GM23248 (cell line): ENCODE data around the gene CDH16.

Experiments used
- EZH2 ChIP-seq: fragments of 200-600 bp; sonication (generic); IDR thresholded peaks from 2 replicates; pipeline ENCODE4 v1.6.1; 2018; ENCODE audit warnings: antibody characterized with exemption, mild to moderate bottlenecking; ENCODE audit not compliant: insufficient read depth, poor library complexity, severe bottlenecking
- EZH2phosphoT487 ChIP-seq: fragments of 200-600 bp; sonication (generic); IDR thresholded peaks from 2 replicates; pipeline ENCODE4 v1.6.1; 2018; ENCODE audit warnings: antibody characterized with exemption, moderate library complexity, mild to moderate bottlenecking, low read depth; ENCODE audit not compliant: insufficient read depth

DNA sequence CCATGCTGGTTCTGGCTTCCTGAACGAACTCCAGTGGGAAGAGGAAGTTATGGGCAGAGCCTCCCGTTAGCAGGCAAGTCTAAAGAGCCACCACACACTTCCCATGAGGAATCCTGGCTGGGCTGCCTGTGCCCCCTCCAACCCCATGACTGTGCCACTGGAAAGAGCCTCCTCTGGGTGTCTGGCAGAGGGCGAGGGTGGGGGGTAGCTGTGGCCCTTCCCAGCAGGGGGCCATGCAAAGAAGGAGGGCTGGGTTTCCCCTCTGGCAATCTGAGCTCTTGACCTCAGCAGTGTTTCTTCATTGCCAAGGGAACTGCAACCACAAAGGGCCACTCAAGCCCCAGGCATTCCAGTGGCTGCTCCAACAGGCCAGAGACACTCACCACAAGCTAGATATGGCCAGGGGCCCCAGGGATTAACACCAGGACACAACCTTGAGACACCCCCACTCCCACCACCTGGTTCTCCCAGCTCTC, 8.3 kb upstream of the CDH16 start:
- TF ChIP-seq EZH2 = no peak
- TF ChIP-seq EZH2phosphoT487 = peak; percentile 68; the same call in 1 of the 2 replicates
